Testis (tissue), 3 donors: ENCODE results near the gene CHKA. TPM values are rescaled to one million over a fixed set of nuclear protein-coding genes. Genes with fewer than 3 reads are reported as not detected.

Source experiments
- DNase-seq: peaks from one replicate; pipeline ENCODE4 v3.0.0-alpha.2; 2019
- H3K27ac ChIP-seq, 2 donors: fragments of 200-600 bp; sonication (generic); one replicate each; pipeline ENCODE4 v1.5.1; 2019
- H3K27me3 ChIP-seq: fragments of 200-600 bp; sonication (generic); one replicate; pipeline ENCODE4 v1.5.1; 2019
- H3K36me3 ChIP-seq: fragments of 200-600 bp; sonication (generic); one replicate; pipeline ENCODE4 v1.5.1; 2017; ENCODE audit warnings: low read depth; ENCODE audit errors: missing control alignments
- H3K4me1 ChIP-seq: fragments of 200-600 bp; sonication (generic); one replicate; pipeline ENCODE4 v1.5.1; 2019
- H3K4me3 ChIP-seq, 2 donors: fragments of 200-600 bp; sonication (generic); one replicate each; pipeline ENCODE4 v1.5.1; 2017 to 2019
- H3K9me3 ChIP-seq: fragments of 200-600 bp; sonication (generic); one replicate; pipeline ENCODE4 v1.5.1; 2017
- CTCF ChIP-seq, 3 experiments: fragments of 450-650 bp in 2 of 3; fragments of 200-600 bp in 1 of 3; sonication (generic) in 1 of 3; IDR thresholded peaks; one replicate each; pipeline ENCODE4 v1.5.1; 2016 to 2019; ENCODE audit warnings: antibody characterized with exemption in 3 of 3, mild to moderate bottlenecking in 2 of 3, moderate library complexity in 1 of 3
- POLR2A ChIP-seq: fragments of 450-650 bp; IDR thresholded peaks from one replicate; pipeline ENCODE4 v1.6.1; 2017; ENCODE audit warnings: antibody characterized with exemption, mild to moderate bottlenecking, moderate library complexity
- WGBS, 2 donors: methylation state at CpG; one replicate each; pipeline ENCODE4 v1.1.5; 2018; 5-methylcytosine and 5-hydroxymethylcytosine counted together
- intact Hi-C: fragments of 100-400 bp; cut with DNase I; formaldehyde crosslinking; loops from one replicate; pipeline ENCODE4 v1.15.1; 2023; ENCODE audit warnings: low total_unique reads
- polyA plus RNA-seq: library from polyadenylated mRNA; stranded (reverse); fragments of 350-450 nt; fragmentation: Illumina TruSeq; extraction: RNeasy Lipid Tissue Mini Kit (QIAGEN cat#74804); gene quantifications from one replicate; pipeline ENCODE4 v1.2.3, GENCODE V29; 2014; ENCODE audit warnings: low read depth, low replicate concordance; ENCODE audit not compliant: insufficient read depth
- total RNA-seq, 2 donors: library from RNA; depleted of rRNA; stranded (reverse); fragments of >200 nt; gene quantifications; one replicate each; pipeline ENCODE4 v1.2.3, GENCODE V29; 2016

CHKA gene
- total and polyA plus RNA-seq, 3 donors from 2014 or later = 145 to 200 (median 180) TPM

GRCh38 chr11:68039526-68040086 is 81.6 kb downstream of the CHKA start:
- peaks cover 24% of the 10 kb centered on the region for H3K4me1 ChIP-seq
- peak overlapping the region; percentile 76 to 87 for H3K27ac ChIP-seq
- no peaks in the 10 kb centered on the region for H3K27me3 ChIP-seq
- no peak for TF ChIP-seq POLR2A
- TF ChIP-seq CTCF (IDR thresholded peaks at IDR 0.05) = no peak
- intact Hi-C loops = no loop called here
- no peak for DNase-seq
- 72% methylated on average over 10 of the region's 10 CpGs; no CpG with 5 or more reads in 1 of the 2 donors for WGBS, 2 donors
- H3K36me3 ChIP-seq = no peaks in the 10 kb centered on the region
- peak overlapping the region; percentile 58 to 67 for H3K4me3 ChIP-seq
- no peaks in the 10 kb centered on the region for H3K9me3 ChIP-seq

- no peaks in the 10 kb centered on the region for H3K27me3 ChIP-seq
- peak within 1 kb of the TSS; percentile 58 to 67 for H3K4me3 ChIP-seq
- H3K4me1 ChIP-seq = peaks cover 24% of the 10 kb centered on the region
- H3K36me3 ChIP-seq = no peaks in the 10 kb centered on the region
- H3K9me3 ChIP-seq = no peaks in the 10 kb centered on the region
- peak; percentile 83 for DNase-seq
- H3K27ac ChIP-seq = peak within 1 kb of the TSS; percentile 76 to 87
- intact Hi-C loops = no loop called here
- WGBS, 2 donors = 4 to 11% methylated on average over 13 to 46 of the region's 51 CpGs
- TF ChIP-seq POLR2A (no peak), CTCF (IDR thresholded peaks at IDR 0.05) (no peak)
These were observed 82.3 kb downstream of the CHKA start, which contains the start of gene TCIRG1 for GRCh38 chr11:68038718-68039525. Gene TCIRG1, plus strand, starts transcription at chr11:68039025. Its CDS starts 2,247 bp downstream, at chr11:68041272.

GRCh38 chr11:68038226-68038717 is 82.9 kb downstream of the CHKA start:
- intact Hi-C loops = no loop called here
- peaks cover 24% of the 10 kb centered on the region for H3K4me1 ChIP-seq
- 25 to 26% methylated on average over 8 to 13 of the region's 13 CpGs for WGBS, 2 donors

GRCh38 chr11:68037411-68038225 is 83.6 kb downstream of the CHKA start:
- intact Hi-C loops = no loop called here
- no peaks in the 10 kb centered on the region for H3K36me3 ChIP-seq
- H3K9me3 ChIP-seq = no peaks in the 10 kb centered on the region
- H3K4me3 ChIP-seq = no peak overlapping the region
- WGBS, 2 donors = 75 to 79% methylated on average over 14 to 20 of the region's 20 CpGs
- DNase-seq = no peak
- peak overlapping the region in 1 of 2 donors; percentile 67 for H3K27ac ChIP-seq
- TF ChIP-seq POLR2A (no peak), CTCF (IDR thresholded peaks at IDR 0.05) (no peak)
- H3K27me3 ChIP-seq = no peaks in the 10 kb centered on the region
- H3K4me1 ChIP-seq = peaks cover 24% of the 10 kb centered on the region

More at GRCh38 chr11:68038226-68038717, 82.9 kb downstream of the CHKA start:
- no peaks in the 10 kb centered on the region for H3K36me3 ChIP-seq
- peak overlapping the region; percentile 58 to 67 for H3K4me3 ChIP-seq
- H3K27me3 ChIP-seq = no peaks in the 10 kb centered on the region
- TF ChIP-seq CTCF (IDR thresholded peaks at IDR 0.05) (no peak), POLR2A (no peak)
- no peak for DNase-seq
- H3K27ac ChIP-seq = peak overlapping the region; percentile 76 to 87
- H3K9me3 ChIP-seq = no peaks in the 10 kb centered on the region
